NCI-H524 treated with DMSO at 0.1 percent for 48 hours (cell line): Measurements from ENCODE around the gene FRMPD4.

Source experiments
- DNase-seq: peaks from one replicate; lab custom pipeline; 2025; lab: John Stamatoyannopoulos, UW

The FRMPD4 gene

DNA sequence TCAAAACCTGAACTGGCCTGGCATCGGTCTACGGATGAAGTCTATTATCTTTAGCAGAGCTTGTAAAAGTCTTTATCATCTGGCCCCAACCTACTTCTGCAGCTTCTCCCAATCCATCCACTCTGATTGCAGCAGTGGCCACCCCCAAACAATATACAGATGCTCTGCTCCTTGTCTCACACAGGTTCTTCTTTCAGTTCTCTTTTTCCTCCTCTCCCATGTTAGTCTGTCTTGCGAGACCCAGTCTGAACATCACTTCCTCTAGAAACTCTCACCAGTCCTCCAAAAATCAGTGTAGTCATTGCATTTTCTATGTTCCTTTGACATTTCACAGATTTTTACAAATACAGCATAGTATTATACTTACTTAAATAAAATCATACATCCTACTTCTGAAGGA, 163.0 kb downstream of the FRMPD4 start:
- no peak for DNase-seq

GRCh38 chrX:12304261-12304660, 166.0 kb downstream of the FRMPD4 start:
- DNase-seq, result no peak

DNA sequence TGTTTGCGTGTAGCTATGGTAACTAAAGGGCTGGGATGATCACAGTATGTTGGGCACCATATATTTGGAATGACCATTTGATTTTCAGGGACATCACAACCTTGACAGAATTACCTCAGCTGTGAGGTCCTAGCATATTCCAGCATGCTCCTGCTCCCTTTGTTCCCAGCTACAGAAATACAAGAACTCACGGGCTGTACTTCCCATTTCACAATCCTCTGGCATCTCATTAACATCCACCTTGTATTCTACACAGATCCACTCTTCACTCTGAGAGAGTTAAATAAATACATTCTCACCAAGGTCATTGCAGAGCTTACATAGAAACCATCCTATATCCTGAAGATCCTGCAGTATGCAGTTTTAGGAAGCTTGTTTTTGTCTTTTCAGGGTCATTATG, 169.7 kb downstream of the FRMPD4 start:
- no peak for DNase-seq

GRCh38 chrX:12308420-12308819, 170.1 kb downstream of the FRMPD4 start:
- DNase-seq, result no peak

GRCh38 chrX:12309040-12309743, 170.9 kb downstream of the FRMPD4 start:
- no peak for DNase-seq

GRCh38 chrX:12309744-12310076, 171.4 kb downstream of the FRMPD4 start:
- no peak for DNase-seq

DNA sequence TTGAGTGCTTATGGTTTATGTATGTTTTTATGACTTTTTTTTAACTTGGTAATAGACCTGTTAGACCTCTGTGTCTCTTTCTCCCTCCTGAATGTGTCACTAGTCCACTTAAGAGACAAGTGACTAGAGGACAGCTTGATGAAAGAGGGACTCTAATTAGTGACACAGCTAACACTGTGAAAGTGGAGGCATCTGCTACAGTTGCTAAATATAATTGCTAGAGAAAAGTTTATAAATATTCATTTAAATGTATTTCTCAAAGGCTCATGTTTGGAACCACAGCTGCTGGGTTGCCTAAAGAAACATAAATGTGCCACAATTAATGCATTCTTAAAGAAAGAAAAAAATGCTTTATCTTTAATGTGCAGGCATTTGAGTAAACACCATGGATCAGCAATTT, 176.4 kb downstream of the FRMPD4 start:
- DNase-seq, result no peak

DNA sequence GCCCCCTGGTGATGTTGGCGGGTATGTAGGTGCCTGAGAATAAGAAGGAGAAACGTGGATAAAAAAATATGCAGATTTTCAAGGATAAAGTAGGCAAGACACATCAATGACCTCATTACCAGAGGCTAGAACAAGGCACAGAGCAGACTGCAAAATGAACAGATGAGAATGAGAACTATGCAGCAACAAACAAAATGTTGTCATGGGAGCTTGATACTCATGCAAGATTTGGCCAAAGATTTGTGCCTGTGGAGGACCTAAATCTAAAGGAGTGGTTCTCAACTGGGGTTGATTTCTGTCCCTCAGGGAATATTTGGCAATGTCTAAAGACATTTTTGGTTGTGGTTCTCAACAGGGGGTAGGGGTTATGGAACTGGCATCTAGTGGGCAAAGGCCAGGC, 177.3 kb downstream of the FRMPD4 start:
- DNase-seq, result no peak

- no peak for DNase-seq
These were observed 180.8 kb downstream of the FRMPD4 start for GRCh38 chrX:12319003-12319519.

DNA sequence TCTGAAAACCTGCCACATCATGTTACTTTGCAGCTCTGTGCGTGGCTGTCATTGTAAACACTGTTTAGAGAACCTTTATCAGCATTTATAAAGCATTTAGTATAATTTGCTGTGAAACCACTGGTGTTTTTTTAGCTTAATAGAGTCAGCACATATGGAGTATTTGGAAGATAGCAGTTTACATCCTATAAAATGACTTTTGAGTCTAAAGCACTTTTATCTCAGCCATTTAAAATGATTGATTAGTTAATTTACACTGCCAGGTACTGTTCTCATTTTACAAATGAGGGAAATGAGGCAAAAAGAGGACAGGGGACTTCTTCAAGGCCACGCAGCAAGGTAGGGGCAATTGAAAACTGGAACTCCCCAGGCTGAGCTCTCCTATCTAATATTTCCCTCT, 181.7 kb downstream of the FRMPD4 start:
- no peak for DNase-seq

- DNase-seq, result no peak
These were observed 183.8 kb downstream of the FRMPD4 start for GRCh38 chrX:12322031-12322430.

- no peak for DNase-seq
These were observed 186.9 kb downstream of the FRMPD4 start for GRCh38 chrX:12325171-12325570.

DNA sequence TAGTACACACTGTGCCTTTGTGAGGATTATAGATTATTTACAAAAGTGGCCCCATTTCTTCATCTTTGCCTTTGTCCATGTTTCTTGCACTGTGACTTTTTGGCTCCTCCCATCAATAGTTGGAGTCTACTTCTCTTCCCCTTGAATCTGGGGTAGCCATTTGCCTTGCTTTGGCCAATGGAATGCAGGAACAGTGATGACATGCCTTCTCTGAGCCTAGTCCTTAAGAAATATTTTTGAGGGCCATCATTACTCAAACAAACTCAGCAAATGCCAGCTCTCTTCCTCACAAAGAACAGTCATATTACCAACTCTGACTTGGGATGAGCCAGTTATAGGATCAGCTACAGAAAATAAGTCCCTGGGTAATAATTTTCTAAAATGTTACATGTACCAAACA, 189.6 kb downstream of the FRMPD4 start:
- DNase-seq, result no peak

GRCh38 chrX:12329476-12329875, 191.2 kb downstream of the FRMPD4 start:
- DNase-seq, result no peak

GRCh38 chrX:12330841-12331240, 192.6 kb downstream of the FRMPD4 start:
- no peak for DNase-seq

DNA sequence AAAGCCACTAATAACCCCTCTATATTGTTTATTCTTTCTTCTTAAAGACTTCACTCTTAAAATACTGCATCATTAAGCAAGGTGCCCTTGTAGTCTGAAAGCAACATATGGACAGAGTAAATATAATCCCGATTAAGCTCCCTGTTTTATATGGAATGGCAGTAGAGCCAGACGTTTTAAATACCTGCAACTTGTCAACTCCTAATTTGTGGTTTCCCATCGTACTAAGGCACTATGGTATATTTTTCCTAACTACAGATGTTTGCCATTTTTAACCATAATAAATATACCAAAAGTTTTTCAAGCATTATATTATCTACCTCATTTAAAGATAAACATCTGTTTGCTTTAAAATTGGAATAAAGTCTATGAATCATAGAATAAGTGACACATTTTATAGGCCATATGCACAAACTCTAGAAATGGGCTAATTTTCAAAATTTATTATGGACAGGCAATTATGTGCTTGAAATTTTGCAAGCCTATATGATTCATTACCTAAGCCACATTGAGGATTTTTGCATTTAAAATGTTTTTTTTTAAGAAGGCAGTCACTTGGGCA, 194.6 kb downstream of the FRMPD4 start:
- DNase-seq, result peak; percentile 66

- DNase-seq, result no peak
These were observed 201.6 kb downstream of the FRMPD4 start for GRCh38 chrX:12339921-12340320.

DNA sequence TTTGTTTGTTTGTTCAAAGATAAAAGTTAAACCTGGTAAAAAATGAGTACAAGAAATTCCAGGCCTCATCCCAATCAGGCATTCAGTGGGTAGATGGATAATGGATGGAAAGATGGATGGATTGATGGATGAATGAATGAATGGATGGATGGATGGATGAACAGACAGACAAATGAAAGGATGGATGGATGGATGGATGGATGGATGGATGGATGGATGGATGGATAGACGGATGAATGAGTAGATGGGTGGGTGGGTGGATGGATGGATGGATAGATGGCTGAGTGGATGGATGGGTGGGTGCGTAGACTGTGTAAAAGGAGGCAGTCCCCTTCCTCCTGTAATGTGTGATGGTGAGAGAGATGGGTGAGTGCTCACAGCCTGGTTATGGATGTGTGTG, 206.7 kb downstream of the FRMPD4 start:
- no peak for DNase-seq

- DNase-seq, result no peak
These were observed 210.9 kb downstream of the FRMPD4 start for GRCh38 chrX:12349201-12349600.

GRCh38 chrX:12352922-12353321, 214.6 kb downstream of the FRMPD4 start:
- no peak for DNase-seq

DNA sequence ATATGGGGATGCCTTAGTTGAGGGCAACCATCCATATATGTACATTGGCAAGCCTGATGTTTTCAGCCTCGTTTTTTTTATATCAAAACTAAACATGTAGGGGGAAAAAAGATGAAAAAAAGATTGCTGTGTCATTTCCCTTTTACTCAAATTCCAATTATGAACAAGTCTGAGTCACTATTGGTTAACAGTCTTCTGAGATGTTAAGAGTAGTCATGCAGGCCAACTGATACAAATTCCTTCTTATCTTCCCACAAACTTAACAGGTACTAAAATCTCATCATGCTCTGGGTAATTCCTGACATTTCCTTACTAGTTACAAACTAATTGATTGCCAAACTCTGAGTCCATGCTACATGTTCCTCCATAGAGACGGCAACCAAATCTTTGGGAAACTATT, 222.1 kb downstream of the FRMPD4 start:
- no peak for DNase-seq

DNA sequence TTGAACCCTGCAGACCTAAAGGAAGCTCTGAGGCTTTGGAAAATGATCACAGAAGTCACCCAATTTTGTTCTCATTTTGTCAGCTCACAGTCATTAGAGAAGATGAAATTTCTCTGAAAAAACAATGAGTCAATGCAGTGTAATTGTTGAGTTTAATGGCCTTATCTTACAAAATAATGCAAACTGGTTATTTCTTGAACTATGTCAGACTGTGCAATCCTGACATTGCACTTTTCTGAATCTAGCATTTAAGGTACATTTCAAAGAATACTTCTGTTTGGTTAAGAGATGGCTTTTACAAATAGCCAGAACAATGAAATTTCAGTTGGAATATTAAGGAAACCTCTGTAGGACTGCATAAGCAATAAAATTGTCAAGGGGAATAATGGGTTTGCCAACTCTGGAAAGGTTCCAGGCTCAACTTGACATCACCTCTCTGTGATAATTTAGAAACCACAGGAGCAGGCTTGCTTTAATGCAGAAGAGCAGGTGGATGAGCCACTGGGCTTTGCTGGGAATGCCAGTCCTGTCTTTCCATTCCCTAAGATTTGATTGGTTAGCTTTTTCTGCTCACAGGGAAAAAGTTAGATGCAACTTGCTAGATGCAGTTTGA, 222.8 kb downstream of the FRMPD4 start:
- DNase-seq, result no peak

DNA sequence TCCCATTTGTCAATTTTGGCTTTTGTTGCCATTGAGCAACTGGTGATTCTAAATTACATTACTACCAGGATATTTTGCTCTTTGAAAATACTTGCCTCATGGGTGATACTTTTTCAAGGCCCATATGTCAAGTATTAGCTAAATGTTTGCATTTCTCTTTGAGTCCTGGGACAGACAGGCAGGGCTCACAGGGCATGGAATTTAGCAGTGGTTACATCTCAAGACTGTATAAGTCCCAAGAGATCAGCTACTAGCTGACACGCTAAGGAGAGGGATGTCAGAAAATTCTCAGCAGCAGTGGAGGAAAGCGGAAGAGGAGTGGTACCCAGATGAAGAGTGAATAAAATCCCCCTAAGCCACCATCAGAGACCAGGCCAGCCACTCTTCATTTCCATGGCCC, 224.9 kb downstream of the FRMPD4 start:
- DNase-seq, result no peak

GRCh38 chrX:12366440-12366839, 228.2 kb downstream of the FRMPD4 start:
- no peak for DNase-seq
